Transverse colon (tissue), 4 donors: ENCODE measurements around the gene TYW1.
"Not testable (repeated sequence)": the region's sequence is repeated elsewhere in the genome, so short reads cannot be mapped to it uniquely, and the experiment has no call there.

Experiments used
- POLR2A ChIP-seq: fragments of 450-650 bp; IDR thresholded peaks from one replicate; pipeline ENCODE4 v1.6.1; 2016; ENCODE audit warnings: antibody characterized with exemption, mild to moderate bottlenecking, moderate library complexity
- POLR2AphosphoS5 ChIP-seq, 3 donors: sonication (generic); formaldehyde crosslinking; IDR thresholded peaks; one replicate each; pipeline ENCODE4 v1.6.1; 2016; ENCODE audit warnings: antibody characterized with exemption in 3 of 3
- TF ChIP-seq, protein P1 (sequence below), 5 experiments: fragments of 200-600 bp in 3 of 5; fragments of 450-650 bp in 2 of 5; sonication (generic) in 3 of 5; IDR thresholded peaks; 1 replicate in 2 of 5; 2 replicates in 3 of 5; pipeline ENCODE4 v1.5.1; 2016 to 2017; ENCODE audit warnings: antibody characterized with exemption in 5 of 5, inconsistent platforms in 3 of 5, mild to moderate bottlenecking in 2 of 5, moderate library complexity in 1 of 5

DNA sequence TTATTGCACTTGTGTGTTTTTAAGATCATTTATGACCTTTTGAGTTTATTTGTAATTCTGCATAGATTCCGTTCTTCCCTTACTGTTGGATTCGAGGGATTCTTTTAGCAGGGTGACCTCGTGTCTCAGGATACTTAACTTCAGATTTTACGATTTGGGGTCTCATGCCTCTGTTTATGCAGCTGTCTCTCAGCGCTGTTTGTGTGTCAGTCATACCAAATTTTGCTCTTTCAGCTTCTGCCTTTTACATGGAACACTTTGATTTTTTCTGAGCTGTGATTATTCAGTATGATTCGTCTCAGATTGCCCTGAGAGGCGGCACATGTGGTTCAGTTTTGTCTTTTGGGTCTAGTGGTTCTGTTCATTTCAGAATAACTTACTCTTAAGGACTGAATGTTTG, 236.9 kb downstream of the TYW1 start:
- TF ChIP-seq, protein P1, sequence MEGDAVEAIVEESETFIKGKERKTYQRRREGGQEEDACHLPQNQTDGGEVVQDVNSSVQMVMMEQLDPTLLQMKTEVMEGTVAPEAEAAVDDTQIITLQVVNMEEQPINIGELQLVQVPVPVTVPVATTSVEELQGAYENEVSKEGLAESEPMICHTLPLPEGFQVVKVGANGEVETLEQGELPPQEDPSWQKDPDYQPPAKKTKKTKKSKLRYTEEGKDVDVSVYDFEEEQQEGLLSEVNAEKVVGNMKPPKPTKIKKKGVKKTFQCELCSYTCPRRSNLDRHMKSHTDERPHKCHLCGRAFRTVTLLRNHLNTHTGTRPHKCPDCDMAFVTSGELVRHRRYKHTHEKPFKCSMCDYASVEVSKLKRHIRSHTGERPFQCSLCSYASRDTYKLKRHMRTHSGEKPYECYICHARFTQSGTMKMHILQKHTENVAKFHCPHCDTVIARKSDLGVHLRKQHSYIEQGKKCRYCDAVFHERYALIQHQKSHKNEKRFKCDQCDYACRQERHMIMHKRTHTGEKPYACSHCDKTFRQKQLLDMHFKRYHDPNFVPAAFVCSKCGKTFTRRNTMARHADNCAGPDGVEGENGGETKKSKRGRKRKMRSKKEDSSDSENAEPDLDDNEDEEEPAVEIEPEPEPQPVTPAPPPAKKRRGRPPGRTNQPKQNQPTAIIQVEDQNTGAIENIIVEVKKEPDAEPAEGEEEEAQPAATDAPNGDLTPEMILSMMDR (IDR thresholded peaks at IDR 0.05) = not testable (repeated sequence)
- TF ChIP-seq POLR2A; POLR2AphosphoS5 (IDR thresholded peaks at IDR 0.05): not testable (repeated sequence)
